GM12892 (cell line): Measurements from ENCODE around the gene FCER2.

Experiments used
- POLR2A ChIP-seq: IDR thresholded peaks from 2 replicates; pipeline ENCODE4 v1.6.1; 2011; ENCODE audit warnings: low read depth, low read length, control low read depth
- POLR2AphosphoS5 ChIP-seq: IDR thresholded peaks from 2 replicates; pipeline ENCODE4 v1.6.1; 2011; ENCODE audit warnings: low read depth, low read length, control low read depth
- TAF1 ChIP-seq: IDR thresholded peaks from 2 replicates; pipeline ENCODE4 v1.6.1; 2011; ENCODE audit warnings: low read depth, mild to moderate bottlenecking, control low read depth, low read length, borderline replicate concordance

DNA sequence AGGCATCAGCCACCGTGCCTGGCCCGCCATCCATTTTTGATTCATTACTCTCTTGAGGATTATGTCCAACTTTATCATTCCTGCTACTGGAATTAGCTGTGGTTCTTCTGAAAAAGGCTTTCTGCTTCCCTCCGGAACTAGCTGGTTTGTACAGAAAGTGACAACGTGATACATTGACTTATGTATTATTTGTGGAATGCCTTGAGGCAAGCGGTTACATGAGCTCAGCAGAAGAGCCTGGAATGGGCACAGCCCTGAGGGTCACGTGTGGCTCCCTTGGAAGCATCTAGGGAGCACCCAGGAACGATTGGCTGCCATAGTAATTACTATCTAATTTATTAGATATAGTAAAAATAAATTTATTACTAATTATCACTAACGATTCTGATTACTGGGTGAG is 47.5 kb downstream of the FCER2 start:
- TF ChIP-seq TAF1 (no peak), POLR2A (no peak), POLR2AphosphoS5 (no peak)
